IMR-90 (cell line): ENCODE data around the gene COL3A1.

ENCODE experiments used
- BHLHE40 ChIP-seq: fragments of 150-350 bp; IDR thresholded peaks from 2 replicates; pipeline ENCODE4 v1.6.1; 2016; ENCODE audit warnings: mild to moderate bottlenecking, low read depth, low read length
- CEBPB ChIP-seq: IDR thresholded peaks from 2 replicates; pipeline ENCODE4 v1.6.1; 2012; ENCODE audit warnings: low read depth, low read length, improper control_type of control experiment
- CHD1 ChIP-seq: IDR thresholded peaks from 2 replicates; pipeline ENCODE4 v1.6.1; 2012; ENCODE audit warnings: low read depth, low read length, improper control_type of control experiment
- CTCF ChIP-seq: conservative IDR thresholded peaks from 2 replicates; pipeline ENCODE4 v1.5.1; 2012; ENCODE audit warnings: mild to moderate bottlenecking, low read depth, low read length, improper control_type of control experiment
- ELK1 ChIP-seq: fragments of 150-350 bp; IDR thresholded peaks from 2 replicates; pipeline ENCODE4 v1.6.1; 2016; ENCODE audit warnings: low read depth, mild to moderate bottlenecking, low read length, moderate library complexity, borderline replicate concordance
- MAFK ChIP-seq: IDR thresholded peaks from 2 replicates; pipeline ENCODE4 v1.6.1; 2012; ENCODE audit warnings: low read depth, low read length, improper control_type of control experiment
- MXI1 ChIP-seq: IDR thresholded peaks from 2 replicates; pipeline ENCODE4 v1.6.1; 2012; ENCODE audit warnings: low read depth, mild to moderate bottlenecking, low read length, moderate library complexity, borderline replicate concordance
- POLR2A ChIP-seq: IDR thresholded peaks from 2 replicates; pipeline ENCODE4 v1.6.1; 2012; ENCODE audit warnings: mild to moderate bottlenecking, low read depth, low read length
- RAD21 ChIP-seq: IDR thresholded peaks from 2 replicates; pipeline ENCODE4 v1.6.1; 2012; ENCODE audit warnings: low read length, improper control_type of control experiment
- RCOR1 ChIP-seq: IDR thresholded peaks from 2 replicates; pipeline ENCODE4 v1.6.1; 2012; ENCODE audit warnings: mild to moderate bottlenecking, low read length, improper control_type of control experiment; ENCODE audit not compliant: insufficient replicate concordance
- RFX5 ChIP-seq: IDR thresholded peaks from 2 replicates; pipeline ENCODE4 v1.8.0; 2012; ENCODE audit warnings: low read depth, mild to moderate bottlenecking, low read length, moderate library complexity
- SMC3 ChIP-seq: fragments of 150-350 bp; IDR thresholded peaks from 2 replicates; pipeline ENCODE4 v1.6.1; 2016; ENCODE audit warnings: low read depth, mild to moderate bottlenecking, antibody characterized with exemption, low read length, moderate library complexity
- USF2 ChIP-seq: fragments of 150-350 bp; IDR thresholded peaks from 2 replicates; pipeline ENCODE4 v1.6.1; 2017; ENCODE audit warnings: mild to moderate bottlenecking, antibody characterized with exemption, low read length, low read depth

GRCh38 chr2:188928643-188929042 is 45.5 kb upstream of the COL3A1 start:
- TF ChIP-seq CHD1, result no peak
- TF ChIP-seq USF2, result no peak
- TF ChIP-seq CTCF, result no peak
- no peak for TF ChIP-seq POLR2A
- TF ChIP-seq SMC3, result no peak
- no peak for TF ChIP-seq RFX5
- TF ChIP-seq MAFK, result no peak
- TF ChIP-seq ELK1, result no peak
- no peak for TF ChIP-seq BHLHE40
- TF ChIP-seq RAD21, result no peak
- no peak for TF ChIP-seq MXI1
- TF ChIP-seq CEBPB, result no peak
- TF ChIP-seq RCOR1, result no peak
